ENCODE results near the gene LHPP.

LHPP gene

DNA sequence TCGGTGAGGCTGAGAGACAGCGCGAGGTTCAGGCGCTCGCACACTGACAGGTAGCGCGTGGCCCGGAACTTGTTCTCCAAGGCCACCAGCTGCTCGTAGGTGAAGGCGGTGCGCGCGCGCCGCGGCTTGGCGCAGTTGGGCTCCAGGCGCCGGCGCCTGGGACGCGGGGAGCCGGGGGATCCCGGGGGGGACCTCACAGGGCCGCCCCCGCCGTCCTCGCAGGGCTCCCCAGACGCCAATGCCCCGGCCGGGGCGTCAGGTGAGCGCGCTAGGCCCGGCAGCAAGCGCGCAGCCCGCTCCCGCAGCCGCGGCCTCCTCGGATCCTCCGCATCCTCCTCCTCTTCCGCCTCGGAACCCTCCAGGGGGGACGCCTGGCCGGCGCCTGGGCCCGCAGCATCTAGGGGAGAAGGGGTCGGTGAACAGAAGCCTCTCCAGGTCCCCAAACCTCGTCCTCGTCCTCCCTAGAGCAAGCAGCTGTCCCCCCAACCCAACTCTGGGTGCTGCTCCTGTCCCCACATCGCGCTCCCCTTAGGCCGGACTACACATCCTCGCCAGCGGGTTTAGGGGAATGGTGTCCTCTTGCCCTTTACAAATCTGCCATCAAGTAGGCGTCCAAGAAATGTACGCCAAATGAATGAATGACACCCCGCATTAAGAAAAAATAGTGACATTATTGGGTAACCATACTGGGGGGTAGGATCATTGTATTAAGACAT is 13.7 kb upstream of the LHPP start:
- DNase-seq (ENCODE audit: low read depth), result no peak

DNA sequence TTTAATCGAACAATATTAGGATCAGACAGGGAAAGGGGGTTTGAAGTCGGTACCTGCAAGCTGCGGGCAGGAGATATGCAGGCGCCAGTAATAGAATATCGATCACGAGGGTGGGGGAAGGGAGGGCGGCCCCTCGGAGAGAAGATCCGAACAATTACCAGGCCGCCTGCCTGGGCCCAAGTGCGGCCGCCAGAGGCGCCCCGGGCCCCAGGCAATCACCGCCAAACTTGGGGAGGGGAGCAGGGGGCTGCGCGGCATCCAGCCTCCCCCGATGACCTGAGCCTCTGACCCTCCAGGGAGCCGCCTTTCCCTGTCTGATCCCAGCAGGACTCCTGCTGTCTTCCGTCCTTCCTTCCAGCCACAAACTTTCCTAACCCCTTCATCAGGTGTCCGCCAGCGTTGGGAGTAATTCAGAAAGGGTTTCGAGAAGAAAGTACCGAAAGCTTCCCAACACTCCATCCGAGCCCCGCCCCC is 12.9 kb upstream of the LHPP start:
- no peak for DNase-seq (ENCODE audit: low read depth)

DNA sequence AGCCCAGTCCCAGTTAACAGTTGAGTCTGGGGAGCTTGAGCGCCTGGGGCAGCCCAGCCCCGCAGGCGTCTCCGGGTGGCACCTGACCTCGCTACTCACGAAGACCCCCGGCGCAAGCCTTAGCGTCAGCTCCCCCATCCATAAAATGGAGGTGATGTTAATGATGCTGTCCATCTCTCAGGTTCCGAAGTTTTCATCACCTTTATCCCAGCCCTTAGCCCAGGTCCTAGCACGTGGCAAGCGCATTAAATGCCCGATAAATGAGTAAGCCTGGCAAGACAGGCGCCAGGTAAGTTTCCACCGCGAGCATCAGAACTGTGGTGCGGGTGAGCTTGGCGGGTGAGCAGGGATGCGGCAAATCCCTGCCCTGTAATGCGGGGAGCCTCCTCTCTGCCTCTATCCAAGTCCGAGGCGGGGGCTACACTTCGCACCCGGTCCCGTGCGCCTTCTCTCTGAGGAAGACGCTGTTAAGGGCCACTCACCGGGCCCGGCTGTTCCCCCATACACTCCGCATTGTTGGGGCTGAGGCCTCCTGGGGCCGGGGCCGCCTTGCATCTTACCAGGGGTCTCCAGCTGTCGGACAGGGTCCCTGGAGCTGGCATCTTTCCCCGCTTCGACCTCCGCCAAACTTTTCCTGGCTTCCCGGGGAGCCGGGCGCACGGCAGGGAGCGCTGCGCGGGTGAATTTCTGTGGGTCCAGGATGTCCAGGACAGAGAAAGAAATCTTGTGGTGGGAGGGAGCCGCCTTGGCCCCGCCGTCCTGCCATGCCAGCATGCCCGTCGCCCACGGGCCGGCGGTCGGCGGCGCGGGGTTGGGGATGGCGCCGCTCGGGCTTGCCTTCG is 12.2 kb upstream of the LHPP start:
- no peak for DNase-seq (ENCODE audit: low read depth)

DNA sequence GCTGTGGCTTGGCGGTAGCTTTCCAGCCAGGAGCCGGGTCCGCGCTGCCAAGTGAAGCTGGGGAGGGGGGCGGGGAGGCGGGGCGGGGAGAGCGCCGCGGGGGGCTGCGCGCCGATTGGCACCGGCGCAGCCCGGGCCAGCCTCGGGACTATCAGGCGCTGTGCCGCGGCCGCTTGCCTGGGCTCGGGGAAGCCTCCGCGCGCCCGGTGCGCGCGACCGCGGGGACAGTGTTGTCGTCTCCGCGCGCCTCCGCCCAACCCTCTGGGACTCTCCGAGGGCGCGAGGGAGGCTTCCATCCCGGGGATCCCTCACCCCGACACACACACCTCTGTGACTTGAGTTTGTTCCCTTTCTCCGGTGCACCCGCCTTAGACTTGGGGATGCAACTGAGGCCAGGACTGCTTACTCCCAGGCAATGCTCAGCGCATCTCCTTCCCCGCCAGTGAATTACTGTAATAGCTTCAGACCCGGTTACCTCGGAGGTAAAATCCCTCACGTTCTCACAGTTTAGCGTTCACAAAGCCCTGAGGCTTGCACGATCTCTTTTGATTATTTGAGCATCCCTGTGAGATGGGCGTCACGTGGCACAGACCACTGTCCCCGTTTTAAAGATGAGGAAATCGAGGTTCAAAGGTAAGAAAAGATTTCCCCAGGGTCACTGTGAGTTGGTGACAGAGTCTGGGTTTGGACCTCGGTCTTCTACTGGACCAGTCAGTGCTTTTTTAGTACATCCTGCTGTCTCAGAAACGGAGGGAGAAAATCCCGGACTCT is 11.4 kb upstream of the LHPP start, which contains the start of gene NKX1-2:
NKX1-2 (minus strand) TSS at position 24 of the 771 bp plus-strand sequence. CDS start 92 bp downstream, outside the sequence.
- no peak for DNase-seq (ENCODE audit: low read depth)

DNA sequence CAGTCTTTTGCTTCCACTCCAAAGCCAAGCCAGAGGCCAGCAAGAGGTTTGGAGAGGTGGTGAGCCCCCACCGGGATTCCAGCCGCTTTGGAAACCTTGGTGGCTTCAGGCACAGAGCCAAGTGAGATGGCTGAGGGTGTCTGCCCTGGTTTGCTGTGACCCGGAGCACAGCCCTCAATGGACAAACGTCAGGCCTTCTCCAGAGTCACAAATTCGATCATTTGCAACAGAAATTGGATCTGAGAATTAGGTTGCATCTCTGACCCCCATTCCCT is 10.9 kb upstream of the LHPP start:
- no peak for DNase-seq (ENCODE audit: low read depth)

DNA sequence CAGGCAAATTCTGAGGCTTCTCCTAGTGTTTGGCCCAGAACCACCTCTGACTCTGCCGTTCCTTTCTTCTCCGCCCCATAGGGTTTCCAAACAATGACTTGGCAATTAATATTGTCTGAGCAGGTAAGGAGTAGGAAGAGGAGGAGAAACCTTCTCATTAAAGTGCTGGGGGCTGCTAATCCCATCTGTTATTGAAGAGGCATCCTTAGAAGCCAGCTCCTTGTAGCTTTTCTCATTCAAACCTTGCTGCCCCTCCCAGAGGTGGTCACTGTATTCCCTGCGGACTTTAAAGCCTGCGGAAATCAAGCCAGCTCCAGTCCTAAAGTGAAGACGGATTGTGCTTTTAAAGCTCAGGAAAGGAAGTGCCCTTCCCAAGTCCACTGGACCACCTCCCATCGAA is 10.3 kb upstream of the LHPP start:
- DNase-seq (ENCODE audit: low read depth), result no peak

DNA sequence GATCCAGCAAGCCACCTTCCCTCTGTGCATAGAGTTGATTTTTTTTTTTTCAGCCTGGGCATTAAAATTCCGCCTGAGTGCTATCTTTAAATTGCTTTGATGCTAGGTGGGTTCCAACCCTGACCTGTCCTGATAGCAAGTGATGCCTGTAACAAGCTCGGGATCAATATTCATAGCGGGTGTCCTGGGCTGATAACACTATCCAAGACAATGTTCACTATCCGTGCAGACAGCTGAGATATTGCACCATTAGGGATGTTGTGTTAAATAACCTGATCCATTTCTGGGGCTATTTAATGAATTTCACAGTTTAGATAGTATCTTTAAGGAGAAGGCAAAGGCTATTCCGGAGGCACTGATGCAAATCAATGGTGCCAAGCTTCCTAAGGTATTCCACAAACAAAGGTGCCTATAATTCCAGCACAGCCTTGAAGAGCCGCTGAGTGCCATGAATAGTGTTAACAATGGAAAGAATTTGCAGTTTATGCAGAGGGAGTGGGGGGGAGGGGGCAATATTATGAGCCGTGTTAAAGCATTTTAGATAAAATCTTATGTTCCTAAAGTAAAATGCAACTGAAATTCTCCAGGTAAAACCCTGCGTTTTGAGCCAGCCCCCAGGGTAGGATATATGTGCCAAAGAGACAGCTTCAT is 7.5 kb upstream of the LHPP start:
- no peak for DNase-seq (ENCODE audit: low read depth)

DNA sequence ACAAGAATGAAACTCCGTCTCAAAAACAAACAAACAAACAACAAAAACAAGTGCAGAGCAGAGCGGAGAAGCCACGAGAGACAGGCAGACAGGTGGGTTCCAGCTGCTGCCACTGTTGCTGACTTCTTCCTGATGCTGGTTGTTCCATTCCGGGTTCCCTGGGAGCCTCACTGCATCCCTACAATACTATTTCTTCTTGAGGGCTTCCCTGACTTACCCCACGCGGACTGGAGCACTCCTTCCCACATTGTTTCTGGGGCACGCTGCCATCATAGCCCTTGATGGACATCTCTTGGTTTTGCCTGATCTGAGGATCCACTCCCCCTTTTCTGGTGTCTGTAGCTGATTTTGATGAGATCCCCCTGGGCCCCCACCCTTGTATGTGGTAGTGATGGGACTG is 6.2 kb upstream of the LHPP start:
- no peak for DNase-seq (ENCODE audit: low read depth)

DNA sequence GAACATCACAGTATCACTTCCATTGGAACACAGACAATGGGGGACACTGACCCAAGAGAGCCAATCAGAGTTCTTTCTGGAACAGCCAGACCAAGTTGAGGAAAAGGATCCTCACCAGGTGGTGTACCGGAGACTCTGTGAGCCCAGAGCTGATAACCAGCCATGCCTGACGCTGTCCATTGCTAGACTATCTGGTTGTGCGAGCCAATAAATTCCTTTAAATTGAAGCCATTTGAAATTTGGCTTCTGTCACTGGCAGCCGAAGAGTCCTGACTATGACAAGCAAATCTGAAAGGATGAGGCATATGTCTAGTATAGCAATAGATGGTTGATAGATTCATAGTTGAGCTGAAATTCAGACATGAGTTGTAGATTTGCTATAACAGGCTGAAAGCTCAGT is 3.1 kb upstream of the LHPP start:
- DNase-seq (ENCODE audit: low read depth), result no peak

DNA sequence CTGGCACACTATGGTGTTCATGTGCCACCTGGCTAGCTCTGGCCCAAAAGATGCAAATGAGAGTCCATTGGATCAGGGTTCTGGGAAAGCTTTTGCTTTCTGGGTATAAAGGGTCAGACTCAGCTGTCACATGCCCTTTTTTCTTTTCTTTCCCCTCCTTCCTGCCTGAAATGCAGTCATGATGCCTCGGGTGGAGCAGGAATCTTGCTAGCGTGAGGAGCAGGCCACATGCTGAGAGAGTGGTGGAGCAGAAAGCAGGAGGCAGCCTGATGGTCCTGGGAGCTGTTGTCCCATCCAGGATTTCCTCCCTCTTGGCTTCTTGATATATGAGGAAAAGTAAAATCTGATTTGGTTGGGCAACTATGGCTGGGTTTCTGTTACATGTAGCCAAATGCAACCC is 2.7 kb upstream of the LHPP start:
- no peak for DNase-seq (ENCODE audit: low read depth)

DNA sequence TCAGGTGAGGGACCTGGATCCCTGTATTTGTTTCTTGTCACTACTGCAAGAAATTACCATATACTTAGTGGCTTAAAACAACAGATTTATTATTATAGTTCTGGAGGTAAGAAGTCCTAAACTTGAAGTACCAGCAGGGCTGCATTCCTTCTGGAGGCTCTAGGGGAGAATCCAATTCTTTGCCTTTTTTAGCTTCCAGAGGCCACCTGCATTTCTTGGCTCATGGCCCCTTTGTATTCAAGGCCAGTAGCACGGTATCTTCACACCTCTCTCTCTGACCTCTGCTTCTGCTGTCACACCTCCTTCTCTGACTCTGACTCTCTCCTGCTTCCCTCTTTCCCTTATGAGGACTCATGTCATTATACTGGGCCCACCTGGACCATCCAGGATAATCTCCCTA is 2.2 kb upstream of the LHPP start:
- DNase-seq (ENCODE audit: low read depth), result no peak

DNA sequence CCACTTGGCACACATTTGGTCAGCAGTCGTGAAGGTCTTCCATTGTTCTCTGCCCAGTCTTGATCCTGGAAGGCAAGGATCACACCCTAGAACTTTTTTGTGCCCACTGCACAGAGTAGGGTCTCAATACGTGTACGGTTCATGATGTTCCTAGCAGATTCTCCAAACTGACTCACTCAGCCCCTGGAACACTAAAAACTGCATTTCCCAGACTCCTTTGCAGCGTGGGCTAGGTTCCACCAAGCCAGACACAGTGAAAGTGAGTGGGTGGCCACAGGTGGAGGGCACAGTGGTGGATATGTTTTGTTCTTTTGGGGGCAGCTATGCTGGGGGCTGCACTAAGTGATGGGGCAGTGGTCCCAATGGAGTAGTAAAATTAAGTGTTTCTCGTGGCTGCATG is 1.5 kb upstream of the LHPP start:
- no peak for DNase-seq (ENCODE audit: low read depth)

DNA sequence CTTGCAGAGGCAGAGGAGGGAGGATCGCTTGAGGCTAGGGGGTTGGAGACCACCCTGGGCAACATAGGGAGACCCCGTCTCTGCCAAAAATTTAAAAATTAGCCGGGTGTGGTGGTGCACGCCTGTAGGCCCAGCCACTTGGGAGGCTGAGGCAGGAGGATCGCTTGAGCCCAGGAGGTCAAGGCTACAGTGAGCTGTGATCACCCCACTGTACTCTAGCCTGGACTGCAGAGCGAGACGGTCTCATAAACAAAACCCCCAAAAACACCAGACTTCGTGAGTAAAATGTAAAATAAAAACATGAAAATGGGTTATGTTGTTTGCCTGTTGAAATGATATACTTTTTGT is 699 bp downstream of the LHPP start:
- DNase-seq (ENCODE audit: low read depth), result no peak

DNA sequence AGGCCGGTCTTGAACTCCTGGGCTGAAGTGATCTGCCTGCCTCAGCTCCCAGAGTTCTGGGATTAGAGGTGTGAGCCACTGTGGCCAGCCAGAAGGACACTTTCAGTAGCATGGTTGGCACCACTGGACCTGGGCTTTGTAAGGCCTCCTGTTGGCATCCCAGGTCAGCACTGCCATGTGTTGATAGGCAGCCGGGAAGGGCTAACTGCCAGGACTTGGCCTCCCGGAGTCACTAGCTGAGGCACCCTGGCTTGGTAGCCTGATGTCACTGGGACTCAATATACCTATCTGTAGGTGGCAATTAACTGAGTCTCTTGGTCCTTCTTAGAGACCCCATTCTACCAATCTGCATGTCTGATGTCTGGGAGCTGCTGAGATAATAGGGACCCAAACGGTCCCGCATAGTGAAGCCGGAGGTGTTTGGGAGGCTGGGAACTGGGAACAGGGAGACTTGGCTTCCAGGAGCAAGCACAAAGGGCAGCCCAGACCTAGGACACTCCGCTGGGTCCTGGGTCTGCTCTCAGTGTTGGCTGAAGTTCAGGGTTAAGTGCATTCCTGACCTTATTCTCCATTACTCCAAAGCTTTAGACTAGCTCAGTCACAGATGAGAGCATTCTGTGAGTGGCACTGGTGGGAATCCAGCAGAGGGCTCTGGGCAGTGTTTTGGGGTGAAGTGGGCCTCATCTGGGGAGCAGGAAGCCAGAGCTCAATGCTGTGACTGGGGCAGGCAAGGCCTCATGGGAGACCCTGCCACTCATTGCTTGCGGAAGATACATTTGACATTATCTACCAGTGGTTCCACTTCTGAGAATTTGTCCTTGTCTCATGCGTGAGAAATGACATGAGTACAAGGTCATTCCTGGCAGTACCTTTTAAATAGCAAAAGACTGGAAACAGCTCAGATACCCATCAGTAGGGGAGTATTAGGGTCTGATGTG is 2.7 kb downstream of the LHPP start:
- no peak for DNase-seq (ENCODE audit: low read depth)

DNA sequence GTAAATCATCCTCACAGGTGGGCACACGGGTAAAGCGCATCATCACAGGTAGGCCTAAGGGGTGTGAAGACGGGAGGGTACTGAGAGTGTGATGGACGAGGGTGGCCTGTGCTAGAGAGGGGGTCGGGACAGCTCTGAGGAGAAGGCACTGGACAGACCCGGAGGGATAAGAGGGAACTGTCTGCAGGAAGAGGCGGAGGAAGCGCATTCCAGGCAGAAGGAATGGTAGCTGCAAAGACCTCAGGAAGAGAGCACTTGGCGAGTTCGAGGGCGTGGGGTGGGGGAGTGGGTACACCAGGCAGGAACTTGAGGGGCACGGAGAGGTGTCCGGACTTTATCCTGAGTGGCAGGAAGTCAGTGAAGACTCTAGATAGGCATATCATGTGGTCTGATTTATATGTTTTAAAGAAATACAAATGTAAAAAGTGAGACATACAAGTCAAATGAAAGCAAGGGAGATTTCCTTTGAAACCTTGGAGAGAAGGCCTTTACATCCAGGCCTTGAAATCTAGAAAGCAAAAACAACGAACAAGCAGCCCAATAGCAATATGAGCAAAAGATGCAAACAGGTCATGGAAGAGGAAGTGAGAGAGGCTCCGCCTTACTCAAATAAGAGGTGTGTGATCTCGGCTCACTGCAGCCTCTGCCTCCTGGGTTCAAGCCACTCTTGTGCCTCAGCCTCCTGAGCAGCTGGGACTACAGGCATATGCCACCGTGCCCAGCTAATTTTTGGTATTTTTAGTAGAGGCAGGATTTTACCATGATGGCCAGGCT is 3.6 kb downstream of the LHPP start:
- no peak for DNase-seq (ENCODE audit: low read depth)

DNA sequence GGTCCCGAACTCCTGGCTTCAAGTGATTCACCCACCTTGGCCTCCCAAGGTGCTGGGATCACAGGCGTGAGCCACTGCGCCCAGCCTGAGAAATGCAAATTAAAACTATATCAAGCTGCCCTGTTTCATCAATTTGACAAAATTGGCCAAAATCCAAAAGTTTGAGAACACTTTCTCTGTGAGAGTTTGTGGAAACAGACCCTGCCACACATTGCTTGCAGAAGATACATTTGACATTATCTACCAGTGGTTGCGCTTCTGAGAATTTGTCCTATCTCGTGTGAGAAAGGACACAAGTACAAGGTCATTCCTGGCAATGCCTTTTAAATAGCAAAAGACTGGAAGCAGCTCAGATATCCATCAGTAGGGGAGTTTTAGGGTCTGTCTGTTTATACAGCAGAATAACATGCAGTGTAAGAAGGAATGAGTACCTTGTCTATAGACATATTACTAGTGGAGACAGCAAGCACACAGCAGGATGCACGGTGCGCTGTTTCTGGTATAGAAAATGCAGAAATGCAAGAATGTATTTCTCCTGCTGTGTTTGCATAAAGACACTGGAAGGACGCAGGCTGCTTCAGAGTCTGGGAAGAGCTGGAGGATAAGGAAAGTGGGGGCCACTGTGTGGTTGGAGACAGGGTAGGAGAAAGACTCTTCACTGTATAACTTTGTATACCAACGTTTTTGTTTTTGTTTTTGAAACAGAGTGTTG is 4.3 kb downstream of the LHPP start:
- no peak for DNase-seq (ENCODE audit: low read depth)

DNA sequence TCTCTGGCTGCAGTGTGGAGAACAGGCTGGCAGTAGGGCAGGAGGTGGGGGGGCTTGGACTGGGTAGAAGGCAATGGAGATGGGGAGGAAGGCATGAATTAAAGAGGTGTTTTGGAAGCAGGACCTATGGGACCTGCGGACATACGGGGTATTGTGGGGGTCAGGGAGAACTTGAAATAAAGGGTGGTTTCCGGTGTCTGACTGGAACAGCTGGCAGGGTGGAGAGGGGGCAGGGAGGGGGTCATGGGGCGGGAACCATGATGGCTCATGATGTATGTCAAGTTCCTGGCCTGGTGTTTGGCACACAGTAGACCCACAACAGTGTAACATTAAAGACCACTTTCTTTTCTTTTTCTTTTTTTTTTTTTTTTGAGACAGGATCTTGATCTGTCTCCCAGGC is 5.5 kb downstream of the LHPP start:
- DNase-seq (ENCODE audit: low read depth), result no peak

DNA sequence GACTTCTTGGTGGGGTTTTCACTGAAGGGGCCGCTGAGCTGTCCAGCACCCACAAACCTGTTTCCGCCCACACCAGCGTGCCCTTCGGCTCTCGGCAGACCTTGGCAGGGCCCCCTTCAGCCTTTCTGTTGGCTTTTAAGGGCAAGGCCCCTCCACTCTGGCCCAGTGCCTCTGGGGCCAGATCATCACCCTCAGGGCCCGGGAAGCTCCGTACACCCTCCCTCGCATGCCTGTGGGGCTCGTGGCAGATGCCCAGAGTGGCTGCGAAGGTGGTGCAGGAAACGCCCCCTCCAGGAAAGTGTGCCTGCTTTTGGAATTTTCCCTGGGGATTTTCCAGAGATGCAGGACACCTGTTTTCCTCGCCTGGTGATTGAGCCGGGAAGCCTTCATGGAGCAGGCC is 7.0 kb downstream of the LHPP start:
- no peak for DNase-seq (ENCODE audit: low read depth)

DNA sequence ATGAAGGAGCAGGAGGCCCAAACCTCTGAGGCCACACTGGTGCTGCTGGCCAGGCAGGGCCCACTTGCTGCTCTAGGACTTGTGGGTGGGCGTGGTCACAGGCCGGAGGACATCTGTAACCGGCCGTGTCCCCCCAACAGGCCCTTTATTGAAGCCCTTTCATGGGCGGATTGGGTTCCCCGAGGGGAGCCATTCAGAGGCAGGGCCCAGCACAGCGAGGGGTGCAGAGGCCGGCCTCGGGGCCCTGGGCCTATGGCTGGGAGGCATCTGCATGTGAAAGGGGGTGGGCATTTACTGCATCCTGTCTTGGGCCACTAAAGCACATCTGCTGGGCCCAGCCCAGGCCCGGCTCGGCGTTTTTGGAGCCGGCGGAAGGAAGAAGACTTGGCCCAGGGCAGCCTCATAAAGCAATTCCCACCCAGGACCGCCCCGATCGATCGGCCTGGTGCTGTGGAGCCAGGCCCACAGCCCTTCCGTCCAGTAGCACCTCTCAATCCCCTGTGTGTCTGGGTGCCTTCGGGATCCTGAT is 8.4 kb downstream of the LHPP start:
- DNase-seq (ENCODE audit: low read depth), result no peak

Data from iris pigment epithelial cell (primary cell).